Endometrial microvascular endothelial cells (primary cell): ENCODE measurements around the gene SYT2. TPM values are rescaled to one million over a fixed set of nuclear protein-coding genes. Genes with fewer than 3 reads are reported as not detected.
"Not testable (repeated sequence)": the region's sequence is repeated elsewhere in the genome, so short reads cannot be mapped to it uniquely, and the experiment has no call there.

Source experiments
- in situ Hi-C: cut with HindIII; loops from 2 replicates; pipeline ENCODE4 v1.10.0; 2017; ENCODE audit warnings: low sequenced_read_pairs, low pct_unique_long_range_greater_than_20kb; ENCODE audit errors: inconsistent ontology term
- total RNA-seq: library from RNA; depleted of rRNA; stranded (reverse); fragments of >200 nt; gene quantifications from one replicate; pipeline ENCODE4 v1.2.3, GENCODE V29; 2015; ENCODE audit errors: inconsistent ontology term

The SYT2 gene
- total RNA-seq, 1 donor from 2014 or later = not detected

GRCh38 chr1:202565890-202566602, 144.2 kb downstream of the SYT2 start:
- in situ Hi-C loops = no loop called here

DNA sequence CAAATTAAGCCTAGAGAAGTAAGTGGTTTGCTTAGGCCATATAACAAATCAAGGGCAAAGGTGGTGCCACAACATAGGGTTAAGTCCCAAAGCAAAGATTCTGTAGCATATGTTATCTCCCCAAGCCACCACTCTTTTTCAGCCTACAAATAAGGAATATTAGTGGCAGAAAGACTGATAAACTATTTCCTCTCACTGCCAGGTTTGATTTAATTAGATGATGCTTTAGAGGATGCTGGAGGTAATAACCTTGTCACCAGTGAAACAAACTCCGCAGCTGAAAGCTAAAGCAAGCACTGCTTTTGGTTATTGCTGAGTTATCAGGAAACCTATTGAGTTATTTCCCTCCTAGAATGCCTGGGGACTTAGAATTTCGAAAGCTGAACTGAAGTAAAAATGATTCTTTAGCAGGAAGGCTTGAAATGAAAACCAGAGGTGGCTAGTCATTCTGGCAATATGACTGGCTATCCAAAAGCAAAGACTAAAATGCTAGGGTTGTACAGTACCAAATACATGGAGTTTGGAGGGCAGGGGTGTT, 145.2 kb downstream of the SYT2 start:
- in situ Hi-C loops = no loop called here

DNA sequence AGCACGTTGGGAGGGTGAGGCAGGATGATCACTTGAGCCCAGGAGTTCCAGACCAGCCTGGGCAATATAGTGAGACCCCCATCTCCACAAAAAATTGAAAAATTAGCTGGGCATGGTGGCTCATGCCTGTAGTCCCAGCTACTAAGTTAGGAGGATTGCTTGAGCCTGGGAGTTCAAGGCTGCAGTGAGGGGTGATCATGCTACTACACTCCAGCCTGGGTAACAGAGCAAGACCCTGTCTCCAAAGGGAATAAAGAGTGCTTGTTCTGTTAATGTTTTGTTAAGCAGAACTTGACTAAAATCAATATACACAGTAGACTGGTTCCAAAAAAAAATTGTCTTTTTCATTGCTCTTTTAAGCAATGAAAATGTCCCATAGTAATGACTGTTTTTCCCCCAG, 146.4 kb downstream of the SYT2 start:
- in situ Hi-C loops = no loop called here

DNA sequence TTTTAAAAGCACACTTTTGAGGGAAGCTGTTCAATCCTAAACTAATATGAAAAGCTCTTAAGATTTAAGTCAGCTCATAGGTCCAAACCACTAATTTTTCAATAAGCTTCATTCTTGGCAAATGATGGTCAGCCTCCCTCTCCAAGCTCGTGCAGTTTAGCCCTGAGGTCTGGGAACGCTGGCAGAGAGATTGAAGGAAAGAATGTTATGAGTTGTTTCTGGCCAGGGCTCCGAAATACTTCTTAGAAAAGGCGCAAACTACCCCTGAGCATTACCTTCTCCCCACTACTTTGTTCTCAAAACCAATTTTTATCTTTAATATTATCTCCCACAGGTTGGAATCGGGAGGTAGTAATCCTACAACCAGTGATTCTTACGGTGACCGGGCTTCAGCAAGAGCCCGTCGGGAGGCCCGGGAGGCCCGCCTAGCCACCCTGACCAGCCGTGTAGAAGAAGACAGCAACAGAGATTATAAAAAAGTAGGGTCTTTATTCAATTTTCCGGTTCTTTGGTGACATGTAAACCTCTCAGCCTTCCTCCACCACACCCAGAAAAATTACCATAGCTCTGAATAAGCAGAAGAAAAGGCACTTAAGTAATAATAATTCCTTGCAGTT, 147.7 kb downstream of the SYT2 start:
- in situ Hi-C loops = no loop called here

- in situ Hi-C loops = no loop called here
Observed at GRCh38 chr1:202561726-202562443, 148.4 kb downstream of the SYT2 start.

- in situ Hi-C loops = no loop called here
Observed at GRCh38 chr1:202561240-202561639, 149.0 kb downstream of the SYT2 start.

GRCh38 chr1:202557662-202558061, 152.6 kb downstream of the SYT2 start:
- in situ Hi-C loops = not testable (repeated sequence)

- in situ Hi-C loops = not testable (repeated sequence)
Observed at GRCh38 chr1:202556037-202556436, 154.2 kb downstream of the SYT2 start.

GRCh38 chr1:202554619-202555018, 155.6 kb downstream of the SYT2 start:
- in situ Hi-C loops = not testable (repeated sequence)

GRCh38 chr1:202553560-202554038, 156.7 kb downstream of the SYT2 start:
- in situ Hi-C loops = no loop called here

DNA sequence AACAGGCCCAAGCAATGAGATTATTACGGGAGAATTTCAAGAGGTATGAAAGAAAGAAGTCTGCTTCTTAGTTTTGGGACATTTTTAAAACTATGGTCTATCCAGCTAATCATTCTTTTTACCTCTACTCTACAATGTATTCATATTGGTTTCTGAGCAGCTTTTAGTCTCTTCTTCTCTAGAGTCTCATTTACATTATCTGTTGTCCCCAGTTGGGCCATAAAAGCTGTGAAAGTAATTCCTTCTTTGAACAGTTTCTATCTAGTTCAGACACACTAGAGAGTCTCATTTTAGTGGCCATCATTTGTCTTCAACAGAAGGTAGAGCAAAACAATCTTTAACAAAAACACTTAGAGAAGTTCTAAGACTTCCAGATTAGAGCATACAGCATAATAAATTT, 157.2 kb downstream of the SYT2 start:
- in situ Hi-C loops = not testable (repeated sequence)

DNA sequence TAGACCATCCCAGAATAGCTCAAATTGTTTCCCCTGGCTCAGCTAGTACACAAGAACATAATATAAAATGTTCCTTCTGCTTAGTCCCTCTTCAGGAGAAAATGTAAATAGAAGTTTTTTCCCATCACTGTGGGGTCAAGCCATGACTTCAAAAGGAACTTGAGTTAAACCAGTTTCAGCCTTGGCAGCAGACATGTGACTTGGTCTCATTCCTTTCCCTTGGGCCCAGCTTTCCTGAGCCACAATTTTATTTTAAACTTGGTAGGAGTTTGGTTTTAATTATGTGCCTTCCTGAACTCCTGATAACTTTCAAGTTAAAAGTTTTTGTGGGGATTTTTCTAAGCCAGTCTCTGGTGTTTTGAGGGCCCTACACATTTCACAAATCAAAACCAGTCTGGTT, 157.6 kb downstream of the SYT2 start:
- in situ Hi-C loops = not testable (repeated sequence)

- in situ Hi-C loops = no loop called here
Observed at GRCh38 chr1:202551683-202552082, 158.6 kb downstream of the SYT2 start.

- in situ Hi-C loops = not testable (repeated sequence)
Observed at GRCh38 chr1:202550088-202550487, 160.2 kb downstream of the SYT2 start.

- in situ Hi-C loops = no loop called here
Observed at GRCh38 chr1:202547215-202547614, 163.0 kb downstream of the SYT2 start.

GRCh38 chr1:202546796-202547195, 163.5 kb downstream of the SYT2 start:
- in situ Hi-C loops = not testable (repeated sequence)

GRCh38 chr1:202546377-202546776, 163.9 kb downstream of the SYT2 start:
- in situ Hi-C loops = not testable (repeated sequence)

DNA sequence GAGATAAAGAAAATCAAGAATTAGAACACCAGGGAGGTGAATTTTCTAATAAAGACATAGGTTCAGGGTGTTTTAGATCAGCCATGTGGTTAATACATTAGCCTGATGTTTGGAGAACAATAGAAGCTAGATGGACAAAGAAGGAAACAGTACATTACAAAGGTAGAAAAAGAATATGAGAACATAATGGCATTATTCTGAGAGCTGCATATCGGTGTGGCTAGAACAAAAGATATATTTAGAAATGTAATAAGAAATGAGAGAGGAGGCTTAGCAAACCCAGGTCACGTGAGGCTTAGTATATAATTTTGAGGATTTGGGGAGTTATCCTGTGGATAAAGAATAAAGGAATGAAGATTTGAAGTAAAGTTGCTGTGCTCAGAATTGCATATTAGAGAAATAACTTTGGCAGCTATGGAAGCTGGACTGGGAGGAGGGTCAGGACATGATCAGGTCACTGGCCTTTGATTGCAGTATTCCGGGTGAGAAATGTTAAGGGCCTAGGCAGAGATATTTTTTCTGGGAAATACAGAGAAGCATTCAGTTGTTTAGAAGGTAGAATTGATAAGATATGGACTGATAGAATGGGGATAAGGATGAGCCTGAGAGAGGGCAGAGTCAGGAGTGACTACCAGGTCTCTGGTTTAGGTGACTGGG, 164.5 kb downstream of the SYT2 start:
- in situ Hi-C loops = not testable (repeated sequence)

GRCh38 chr1:202544766-202545449, 165.3 kb downstream of the SYT2 start:
- in situ Hi-C loops = not testable (repeated sequence)
